ENCODE data around the gene GSDMA. TPM values are rescaled to one million over a fixed set of nuclear protein-coding genes. Genes with fewer than 3 reads are reported as not detected.
"Not testable (repeated sequence)": the region's sequence is repeated elsewhere in the genome, so short reads cannot be mapped to it uniquely, and the experiment has no call there.

GSDMA gene
- total RNA-seq, 1 donor from 2014 or later, result 1.9 TPM

- no peak for ATAC-seq
Measured at GRCh38 chr17:39999067-39999466, 36.3 kb downstream of the GSDMA start.

GRCh38 chr17:40000161-40000560 lies 37.4 kb downstream of the GSDMA start:
- no peak for ATAC-seq

- not testable (repeated sequence) for ATAC-seq
Measured at GRCh38 chr17:40001335-40001734, 38.5 kb downstream of the GSDMA start.

- no peak for ATAC-seq
Measured at GRCh38 chr17:40004072-40004471, 41.3 kb downstream of the GSDMA start.

- ATAC-seq, result no peak
Measured at GRCh38 chr17:40004712-40005111, 41.9 kb downstream of the GSDMA start.

- no peak for ATAC-seq
Measured at GRCh38 chr17:40005520-40005919, 42.7 kb downstream of the GSDMA start.

- ATAC-seq, result not testable (repeated sequence)
Measured at GRCh38 chr17:40010946-40011500, 48.2 kb downstream of the GSDMA start.

- not testable (repeated sequence) for ATAC-seq
Measured at GRCh38 chr17:40012017-40012647, 49.3 kb downstream of the GSDMA start.

GRCh38 chr17:40014375-40014980 lies 51.7 kb downstream of the GSDMA start:
- ATAC-seq, result no peak

- ATAC-seq, result peak; percentile 1
Measured at GRCh38 chr17:40015005-40015997, 52.5 kb downstream of the GSDMA start, which contains the start of gene CSF3. TSS of gene CSF3 (plus strand) at chr17:40015440. CDS start at chr17:40015475, 35 bp downstream.

- ATAC-seq, result no peak
Measured at GRCh38 chr17:40015998-40016985, 53.5 kb downstream of the GSDMA start.

- no peak for ATAC-seq
Measured at GRCh38 chr17:40017422-40018080, 54.7 kb downstream of the GSDMA start.

- ATAC-seq, result no peak
Measured at GRCh38 chr17:40018211-40019121, 55.7 kb downstream of the GSDMA start.

GRCh38 chr17:40019140-40019991 lies 56.6 kb downstream of the GSDMA start:
- ATAC-seq, result no peak

GRCh38 chr17:40020146-40020545 lies 57.3 kb downstream of the GSDMA start:
- ATAC-seq, result no peak

GRCh38 chr17:40021451-40021971 lies 58.7 kb downstream of the GSDMA start:
- ATAC-seq, result peak; percentile 72

- no peak for ATAC-seq
Measured at GRCh38 chr17:40022497-40022896, 59.7 kb downstream of the GSDMA start.

GRCh38 chr17:40022961-40023541 lies 60.2 kb downstream of the GSDMA start:
- no peak for ATAC-seq

Measured in esophagus mucosa (tissue), 1 donor.